ENCODE data around the gene SLC4A5.

The SLC4A5 gene

DNA sequence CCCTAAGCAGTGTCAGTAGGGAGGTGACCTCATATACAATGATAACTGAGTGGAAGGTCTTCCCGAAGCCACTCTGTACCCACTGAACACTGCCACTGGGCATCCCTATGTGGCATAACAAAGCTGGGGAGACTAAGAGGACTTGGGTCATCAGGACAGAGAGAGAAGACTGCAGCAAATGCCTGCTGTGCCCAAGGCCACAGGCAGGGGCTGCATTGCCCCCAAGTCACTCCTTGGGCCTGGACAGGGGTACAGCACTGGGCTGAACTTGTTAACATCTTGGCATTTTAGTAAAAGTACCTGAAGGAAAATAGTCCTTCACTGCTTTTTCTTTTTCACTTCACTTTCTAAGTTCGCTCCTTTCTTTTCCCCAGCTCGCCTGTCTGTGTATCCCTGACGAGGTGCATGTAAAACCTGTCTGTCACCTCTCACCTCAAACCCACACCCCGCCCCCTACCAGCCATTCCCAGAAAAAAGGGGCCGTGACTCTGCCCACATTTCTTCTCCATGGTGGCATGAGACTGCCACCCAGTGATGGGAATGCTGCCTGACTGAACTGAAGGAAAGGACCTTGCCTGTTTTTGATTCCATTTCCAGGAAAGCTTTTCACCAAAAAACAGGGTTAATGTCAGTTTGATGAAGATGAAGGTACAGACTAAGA, 81.9 kb downstream of the SLC4A5 start:
- no peaks in the 10 kb centered on the region for H3K27me3 ChIP-seq (ENCODE audit: control insufficient read depth in 1 of 2, insufficient read depth in 2 of 2, low read length in 2 of 2)
- H3K36me3 ChIP-seq (ENCODE audit: insufficient read depth, low read length), result no peaks in the 10 kb centered on the region
- no peaks in the 10 kb centered on the region for H3K9me3 ChIP-seq (ENCODE audit: low read length)
- no peak overlapping the region for H3K4me3 ChIP-seq (ENCODE audit: low read depth in 1 of 2, low read length in 2 of 2)
- H3K4me1 ChIP-seq (ENCODE audit: insufficient read depth, low read length), result no peaks in the 10 kb centered on the region
- H3K9ac ChIP-seq (ENCODE audit: low read length), result no peak overlapping the region
- H3K27ac ChIP-seq (ENCODE audit: low read depth, low read length), result no peak overlapping the region

DNA sequence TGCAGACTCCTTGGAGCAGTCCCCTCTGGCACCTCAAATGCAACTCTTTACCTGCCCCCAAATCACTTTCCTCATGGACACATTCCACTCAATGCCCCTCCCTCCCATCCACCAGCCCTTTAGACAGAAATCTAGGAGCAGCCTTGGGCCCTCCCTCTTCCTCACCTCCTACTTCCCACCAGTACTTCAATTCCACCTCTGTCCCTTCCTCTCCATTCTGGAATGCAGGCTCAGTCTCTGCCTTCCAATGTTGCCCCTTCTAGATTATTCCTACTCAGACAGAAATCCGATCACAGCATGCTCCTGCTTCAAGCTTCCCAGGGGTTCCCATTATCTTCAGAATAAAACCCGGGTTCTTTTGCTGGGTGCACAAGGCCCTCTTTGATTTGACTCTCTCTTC, 82.7 kb downstream of the SLC4A5 start:
- no peak overlapping the region for H3K27ac ChIP-seq (ENCODE audit: low read depth, low read length)
- H3K4me1 ChIP-seq (ENCODE audit: insufficient read depth, low read length), result no peaks in the 10 kb centered on the region
- H3K9me3 ChIP-seq (ENCODE audit: low read length), result no peaks in the 10 kb centered on the region
- no peaks in the 10 kb centered on the region for H3K36me3 ChIP-seq (ENCODE audit: insufficient read depth, low read length)
- no peak overlapping the region for H3K9ac ChIP-seq (ENCODE audit: low read length)
- H3K4me3 ChIP-seq (ENCODE audit: low read depth in 1 of 2, low read length in 2 of 2), result no peak overlapping the region
- no peaks in the 10 kb centered on the region for H3K27me3 ChIP-seq (ENCODE audit: control insufficient read depth in 1 of 2, insufficient read depth in 2 of 2, low read length in 2 of 2)

DNA sequence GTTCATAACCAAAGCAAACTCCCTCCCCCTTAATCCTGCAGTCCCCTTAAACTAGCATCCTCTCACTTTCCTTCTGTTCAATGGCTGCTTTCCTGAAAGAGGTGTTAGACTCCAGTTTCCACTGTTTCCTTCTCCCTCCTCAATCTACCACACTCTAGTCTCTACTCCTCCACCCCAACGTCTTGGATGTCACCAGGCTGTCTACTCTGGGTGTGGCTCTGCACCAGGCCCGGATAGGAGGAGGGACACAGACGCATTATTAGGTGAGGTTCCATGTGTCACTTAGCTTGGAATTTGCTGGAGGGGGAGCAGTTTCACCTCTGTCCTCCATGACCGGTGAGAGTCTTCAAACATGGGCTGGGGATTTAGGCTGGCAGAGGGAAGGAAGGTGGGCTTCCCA, 83.5 kb downstream of the SLC4A5 start:
- H3K27ac ChIP-seq (ENCODE audit: low read depth, low read length), result no peak overlapping the region
- no peaks in the 10 kb centered on the region for H3K9me3 ChIP-seq (ENCODE audit: low read length)
- H3K4me1 ChIP-seq (ENCODE audit: insufficient read depth, low read length), result no peaks in the 10 kb centered on the region
- no peaks in the 10 kb centered on the region for H3K36me3 ChIP-seq (ENCODE audit: insufficient read depth, low read length)
- no peaks in the 10 kb centered on the region for H3K27me3 ChIP-seq (ENCODE audit: control insufficient read depth in 1 of 2, insufficient read depth in 2 of 2, low read length in 2 of 2)
- H3K9ac ChIP-seq (ENCODE audit: low read length), result no peak overlapping the region
- H3K4me3 ChIP-seq (ENCODE audit: low read depth in 1 of 2, low read length in 2 of 2), result no peak overlapping the region

DNA sequence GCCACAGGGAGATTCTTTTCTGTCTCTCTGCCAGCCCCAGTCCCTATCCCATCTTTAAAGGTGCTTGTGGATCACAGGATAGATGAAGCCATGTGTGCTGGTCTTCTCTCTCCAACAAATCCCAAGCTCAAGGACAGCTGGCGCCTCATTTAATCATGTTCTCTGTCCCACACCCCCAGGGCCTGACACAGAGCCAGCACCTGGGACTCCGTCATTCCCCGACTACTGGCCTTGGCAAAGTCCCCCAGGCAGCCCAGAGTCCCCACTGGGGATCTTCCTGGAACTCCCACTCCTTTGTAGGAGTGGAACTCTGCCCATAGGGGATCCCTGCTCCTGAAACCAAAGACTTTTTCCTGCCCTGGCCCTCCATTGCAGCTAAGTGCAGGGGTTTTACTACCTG, 84.0 kb downstream of the SLC4A5 start:
- Histone ChIP-seq H3K4me1 (ENCODE audit: insufficient read depth, low read length) (no peaks in the 10 kb centered on the region), H3K36me3 (ENCODE audit: insufficient read depth, low read length) (no peaks in the 10 kb centered on the region), H3K9ac (ENCODE audit: low read length) (no peak overlapping the region), H3K9me3 (ENCODE audit: low read length) (no peaks in the 10 kb centered on the region), H3K4me3 (ENCODE audit: low read depth in 1 of 2, low read length in 2 of 2) (no peak overlapping the region), H3K27me3 (ENCODE audit: control insufficient read depth in 1 of 2, insufficient read depth in 2 of 2, low read length in 2 of 2) (no peaks in the 10 kb centered on the region), H3K27ac (ENCODE audit: low read depth, low read length) (no peak overlapping the region)

DNA sequence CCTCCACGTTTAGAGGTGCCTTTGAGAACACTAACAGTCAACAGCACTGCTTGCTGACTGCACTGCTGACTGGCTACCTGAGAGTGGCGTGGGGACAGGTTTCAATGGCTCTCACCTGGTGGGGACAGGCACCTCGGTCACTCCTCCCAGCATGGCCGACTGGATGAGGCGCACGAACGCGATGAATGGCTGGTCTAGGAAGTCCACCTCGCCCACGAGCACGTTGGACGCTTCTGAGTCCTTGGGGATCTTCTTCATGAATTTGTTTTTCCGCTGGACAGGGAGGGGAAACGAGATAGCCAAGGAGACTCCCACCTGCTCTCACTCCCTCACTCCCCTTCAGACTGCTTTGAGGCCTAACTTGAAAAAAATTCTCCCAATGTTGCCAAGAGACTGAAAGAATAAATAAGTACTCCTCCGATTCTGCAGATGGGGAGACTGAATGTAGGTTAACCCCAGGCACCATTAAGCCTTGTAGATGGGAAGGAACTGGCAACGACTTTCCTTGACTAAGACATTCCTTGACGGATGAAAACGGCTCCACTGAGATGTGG, 87.5 kb downstream of the SLC4A5 start:
- Histone ChIP-seq H3K9me3 (ENCODE audit: low read length) (no peaks in the 10 kb centered on the region), H3K4me3 (ENCODE audit: low read depth in 1 of 2, low read length in 2 of 2) (no peak overlapping the region), H3K27me3 (ENCODE audit: control insufficient read depth in 1 of 2, insufficient read depth in 2 of 2, low read length in 2 of 2) (no peaks in the 10 kb centered on the region), H3K27ac (ENCODE audit: low read depth, low read length) (no peak overlapping the region), H3K36me3 (ENCODE audit: insufficient read depth, low read length) (no peaks in the 10 kb centered on the region), H3K9ac (ENCODE audit: low read length) (no peak overlapping the region), H3K4me1 (ENCODE audit: insufficient read depth, low read length) (no peaks in the 10 kb centered on the region)

DNA sequence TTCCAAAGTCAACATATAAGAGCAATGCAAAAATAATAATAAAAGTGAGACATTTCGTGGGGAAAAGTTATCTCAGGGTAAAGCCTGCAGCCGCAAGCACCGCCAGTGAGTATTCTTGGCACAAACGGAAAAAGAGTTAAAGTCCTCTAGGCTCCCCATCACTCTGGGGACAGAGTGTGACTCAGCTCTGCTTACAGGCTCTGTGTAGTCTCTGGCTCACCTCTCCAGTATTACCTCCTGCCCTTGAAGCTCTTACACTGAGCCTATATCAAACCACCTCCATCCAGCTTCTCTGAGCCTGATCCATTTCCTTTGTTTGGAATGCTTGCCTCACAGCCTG, 89.3 kb downstream of the SLC4A5 start:
- H3K4me1 ChIP-seq (ENCODE audit: insufficient read depth, low read length), result no peaks in the 10 kb centered on the region
- H3K27ac ChIP-seq (ENCODE audit: low read depth, low read length), result no peak overlapping the region

DNA sequence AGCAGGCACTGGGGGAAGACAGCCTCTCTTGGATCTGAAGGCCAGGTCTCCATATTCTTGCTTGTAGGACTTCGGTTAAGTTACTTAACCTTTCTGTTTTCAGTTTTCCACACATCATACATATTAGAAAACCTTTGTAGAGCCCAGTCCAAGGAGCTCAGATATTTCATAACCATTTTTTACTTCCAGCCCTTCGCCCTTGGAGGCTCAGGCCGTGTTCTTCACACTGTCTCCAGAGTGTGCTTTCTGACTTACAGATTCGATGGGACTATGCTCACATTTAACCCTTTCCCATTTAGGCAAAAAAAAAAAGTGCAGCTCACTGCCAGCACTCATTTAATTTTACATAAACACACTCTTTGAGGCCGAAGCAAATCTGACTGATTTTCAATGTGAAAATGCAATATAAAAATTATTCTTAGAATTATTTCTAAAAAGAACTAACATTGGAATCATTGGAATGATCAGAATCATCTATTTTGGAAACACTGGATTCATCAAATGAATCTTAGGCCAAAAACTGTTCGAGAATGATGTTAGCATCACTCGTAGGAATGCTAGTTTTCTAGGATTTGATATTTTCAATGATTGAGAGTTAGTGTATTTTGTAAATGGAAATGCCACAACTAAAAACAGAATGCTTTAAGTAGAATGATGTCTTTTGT, 89.8 kb downstream of the SLC4A5 start:
- Histone ChIP-seq H3K27me3 (ENCODE audit: control insufficient read depth in 1 of 2, insufficient read depth in 2 of 2, low read length in 2 of 2) (no peaks in the 10 kb centered on the region), H3K9me3 (ENCODE audit: low read length) (no peaks in the 10 kb centered on the region), H3K4me1 (ENCODE audit: insufficient read depth, low read length) (no peaks in the 10 kb centered on the region), H3K36me3 (ENCODE audit: insufficient read depth, low read length) (no peaks in the 10 kb centered on the region), H3K9ac (ENCODE audit: low read length) (no peak overlapping the region), H3K4me3 (ENCODE audit: low read depth in 1 of 2, low read length in 2 of 2) (no peak overlapping the region), H3K27ac (ENCODE audit: low read depth, low read length) (no peak overlapping the region)

More for the DNA sequence above, 89.3 kb downstream of the SLC4A5 start:
- no peaks in the 10 kb centered on the region for H3K9me3 ChIP-seq (ENCODE audit: low read length)
- no peak overlapping the region for H3K4me3 ChIP-seq (ENCODE audit: low read depth in 1 of 2, low read length in 2 of 2)
- H3K36me3 ChIP-seq (ENCODE audit: insufficient read depth, low read length), result no peaks in the 10 kb centered on the region
- no peak overlapping the region for H3K9ac ChIP-seq (ENCODE audit: low read length)
- no peaks in the 10 kb centered on the region for H3K27me3 ChIP-seq (ENCODE audit: control insufficient read depth in 1 of 2, insufficient read depth in 2 of 2, low read length in 2 of 2)

DNA sequence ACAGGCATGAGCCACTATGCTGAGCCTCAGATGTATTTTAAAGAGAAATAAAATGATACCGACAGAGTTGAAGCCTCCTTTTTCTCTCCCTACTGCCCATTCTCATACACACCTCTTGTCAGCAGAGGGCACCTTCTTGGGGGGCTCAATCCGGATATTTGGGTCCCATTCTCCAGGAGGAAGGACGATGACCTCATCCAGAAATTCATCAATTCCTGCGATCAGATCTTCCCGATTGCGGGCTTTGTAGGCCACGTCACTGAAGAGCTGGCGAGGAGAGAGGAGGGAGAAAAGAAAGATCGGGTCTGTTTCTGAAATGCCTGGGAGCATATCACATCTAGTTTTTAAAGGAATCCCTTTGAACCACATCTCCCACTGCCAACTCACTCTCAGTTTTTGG, 90.4 kb downstream of the SLC4A5 start:
- Histone ChIP-seq H3K9me3 (ENCODE audit: low read length) (no peaks in the 10 kb centered on the region), H3K36me3 (ENCODE audit: insufficient read depth, low read length) (no peaks in the 10 kb centered on the region), H3K4me1 (ENCODE audit: insufficient read depth, low read length) (no peaks in the 10 kb centered on the region), H3K27me3 (ENCODE audit: control insufficient read depth in 1 of 2, insufficient read depth in 2 of 2, low read length in 2 of 2) (no peaks in the 10 kb centered on the region), H3K9ac (ENCODE audit: low read length) (no peak overlapping the region), H3K27ac (ENCODE audit: low read depth, low read length) (no peak overlapping the region), H3K4me3 (ENCODE audit: low read depth in 1 of 2, low read length in 2 of 2) (no peak overlapping the region)

DNA sequence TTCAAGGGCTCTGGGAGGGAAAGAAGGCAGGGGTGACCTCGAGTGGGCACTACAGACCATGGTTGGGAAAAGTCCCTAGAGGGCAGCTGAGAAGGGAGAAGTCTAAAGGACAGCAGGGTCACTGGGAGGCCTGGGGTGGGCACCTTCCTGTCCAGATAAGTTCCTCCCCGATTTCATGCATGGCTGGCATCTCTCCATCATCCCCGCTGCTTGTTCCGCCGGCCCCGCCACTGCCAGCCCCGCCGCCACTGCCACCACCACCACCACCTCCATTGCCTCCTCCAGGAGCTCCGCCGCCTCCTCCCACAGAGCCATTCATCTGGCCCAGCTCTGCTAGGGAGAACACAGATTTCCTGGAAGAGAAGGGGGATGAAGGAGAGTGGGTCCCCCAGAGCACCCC, 91.2 kb downstream of the SLC4A5 start:
- no peaks in the 10 kb centered on the region for H3K27me3 ChIP-seq (ENCODE audit: control insufficient read depth in 1 of 2, insufficient read depth in 2 of 2, low read length in 2 of 2)
- H3K9me3 ChIP-seq (ENCODE audit: low read length), result no peaks in the 10 kb centered on the region
- no peak overlapping the region for H3K27ac ChIP-seq (ENCODE audit: low read depth, low read length)
- no peaks in the 10 kb centered on the region for H3K36me3 ChIP-seq (ENCODE audit: insufficient read depth, low read length)
- no peak overlapping the region for H3K9ac ChIP-seq (ENCODE audit: low read length)
- no peak overlapping the region for H3K4me3 ChIP-seq (ENCODE audit: low read depth in 1 of 2, low read length in 2 of 2)
- no peaks in the 10 kb centered on the region for H3K4me1 ChIP-seq (ENCODE audit: insufficient read depth, low read length)

DNA sequence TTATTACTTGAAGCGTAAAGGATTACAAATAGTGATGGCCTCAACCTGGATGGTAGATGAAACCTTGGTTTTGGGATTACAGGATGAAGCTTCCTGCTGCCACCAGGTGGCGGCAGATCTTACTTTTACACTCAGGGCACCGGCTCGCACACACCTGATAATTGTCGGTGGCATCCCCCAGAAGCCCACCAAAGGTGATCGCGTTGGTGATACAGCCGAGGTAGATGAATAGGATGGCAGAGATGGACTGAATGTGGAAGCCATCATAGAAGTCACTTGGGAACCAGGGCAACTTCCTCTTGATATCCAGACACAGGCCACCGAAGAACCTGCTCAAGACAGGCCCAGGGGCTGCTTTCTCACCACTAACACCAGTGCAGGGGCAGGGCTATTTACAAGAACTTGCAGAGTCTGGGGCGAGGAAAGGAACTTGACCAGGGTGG, 93.0 kb downstream of the SLC4A5 start:
- Histone ChIP-seq H3K36me3 (ENCODE audit: insufficient read depth, low read length) (no peaks in the 10 kb centered on the region), H3K27ac (ENCODE audit: low read depth, low read length) (no peak overlapping the region)

DNA sequence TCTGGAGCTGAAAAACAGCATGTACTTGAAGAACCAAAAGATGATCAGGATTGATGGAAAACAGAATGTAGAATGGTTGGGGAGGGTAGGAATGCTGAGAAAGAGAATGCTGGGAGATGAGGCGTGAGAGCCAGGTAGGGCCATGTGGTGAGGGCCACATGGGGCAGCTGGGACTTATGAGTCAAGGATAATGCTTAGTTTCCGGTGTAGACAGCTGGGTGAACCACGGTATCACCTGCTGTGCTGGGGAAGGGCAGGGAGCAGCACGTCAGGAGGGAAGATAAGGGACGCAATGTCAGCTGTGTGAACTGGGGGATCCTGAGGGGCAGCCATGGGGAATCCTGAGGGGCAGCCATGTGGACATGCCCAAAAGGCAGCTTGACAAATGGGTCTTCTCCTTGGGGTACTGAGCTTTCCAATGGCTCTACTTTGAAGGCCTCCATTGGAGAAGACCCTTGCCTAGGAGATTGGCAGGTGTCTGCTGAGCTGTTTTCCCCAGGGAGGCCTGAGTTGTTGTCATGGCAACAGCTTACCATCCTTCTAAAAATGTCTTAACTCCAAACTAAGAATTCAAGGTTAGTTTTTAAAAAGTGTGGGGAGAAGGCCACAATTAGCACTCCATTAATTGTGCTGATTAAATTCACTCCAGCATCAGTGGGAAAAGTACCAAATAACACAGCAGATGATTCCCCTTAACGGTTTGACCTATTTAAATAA, 93.7 kb downstream of the SLC4A5 start:
- H3K27me3 ChIP-seq (ENCODE audit: control insufficient read depth in 1 of 2, insufficient read depth in 2 of 2, low read length in 2 of 2), result no peaks in the 10 kb centered on the region
- H3K9me3 ChIP-seq (ENCODE audit: low read length), result no peaks in the 10 kb centered on the region
- H3K36me3 ChIP-seq (ENCODE audit: insufficient read depth, low read length), result no peaks in the 10 kb centered on the region
- H3K4me1 ChIP-seq (ENCODE audit: insufficient read depth, low read length), result no peaks in the 10 kb centered on the region
- H3K4me3 ChIP-seq (ENCODE audit: low read depth in 1 of 2, low read length in 2 of 2), result no peak overlapping the region
- no peak overlapping the region for H3K9ac ChIP-seq (ENCODE audit: low read length)
- H3K27ac ChIP-seq (ENCODE audit: low read depth, low read length), result no peak overlapping the region

More for the DNA sequence above, 93.0 kb downstream of the SLC4A5 start:
- Histone ChIP-seq H3K27me3 (ENCODE audit: control insufficient read depth in 1 of 2, insufficient read depth in 2 of 2, low read length in 2 of 2) (no peaks in the 10 kb centered on the region), H3K4me1 (ENCODE audit: insufficient read depth, low read length) (no peaks in the 10 kb centered on the region), H3K4me3 (ENCODE audit: low read depth in 1 of 2, low read length in 2 of 2) (no peak overlapping the region), H3K9ac (ENCODE audit: low read length) (no peak overlapping the region), H3K9me3 (ENCODE audit: low read length) (no peaks in the 10 kb centered on the region)
